Hematopoietic multipotent progenitor cell treated with erythropoietin and hydrocortisone succinate and interleukin-3 and kit ligand, for 4 days (in vitro differentiated cells): ENCODE results near the gene TFEB.
A peak's percentile ranks its signal among the peaks of the same experiment; 100 is the strongest.

Experiments
- DNase-seq: peaks from one replicate; pipeline ENCODE4 v3.0.0-alpha.2; 2015

Gene TFEB

DNA sequence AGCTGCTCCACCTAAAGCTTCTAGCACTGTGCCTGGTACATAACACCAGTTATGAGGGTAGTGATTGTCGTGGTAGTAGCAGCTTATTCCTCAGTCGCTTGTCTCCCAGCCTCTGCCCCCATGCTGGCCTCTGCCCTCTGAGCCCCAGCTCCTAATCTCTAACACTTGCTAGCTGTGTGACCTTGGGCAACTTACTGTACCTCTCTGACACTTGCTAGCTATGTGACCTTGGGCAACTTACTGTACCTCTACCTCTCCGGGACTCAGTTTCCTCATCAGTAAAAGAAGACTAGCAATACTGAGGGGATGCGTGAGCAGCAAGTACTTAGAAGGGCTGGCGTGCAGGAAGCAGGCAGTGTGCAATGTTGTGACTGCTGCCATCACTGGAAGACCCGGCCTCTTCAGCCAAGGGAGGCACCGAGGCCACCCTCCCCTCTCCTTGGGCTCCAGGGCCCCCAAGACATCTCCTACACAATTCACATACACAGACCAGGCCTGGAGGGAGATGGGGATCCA, 87.3 kb downstream of the TFEB start:
- DNase-seq: no peak

DNA sequence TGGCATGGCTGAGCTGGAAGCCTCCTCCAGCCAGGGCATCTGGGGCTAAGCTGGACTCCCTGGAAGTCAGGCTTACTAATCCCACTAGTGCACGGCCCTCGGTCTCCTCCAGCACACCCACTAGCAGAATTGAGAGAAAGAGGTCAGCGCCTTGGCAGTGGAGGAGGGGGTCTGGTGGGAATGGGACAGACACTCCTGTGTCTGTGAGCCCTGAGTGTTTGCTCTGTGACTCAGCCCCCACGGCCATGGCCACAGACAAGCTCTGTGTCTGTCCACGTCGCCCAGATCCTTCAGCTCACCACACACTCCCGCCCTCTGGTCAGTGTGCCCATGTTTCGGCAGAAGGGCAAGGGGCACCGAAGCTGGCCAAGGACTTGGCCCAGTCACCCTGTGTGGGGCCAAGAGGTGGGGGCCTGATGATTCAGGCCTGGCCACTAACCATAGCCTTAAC, 88.3 kb downstream of the TFEB start:
- no peak for DNase-seq

DNA sequence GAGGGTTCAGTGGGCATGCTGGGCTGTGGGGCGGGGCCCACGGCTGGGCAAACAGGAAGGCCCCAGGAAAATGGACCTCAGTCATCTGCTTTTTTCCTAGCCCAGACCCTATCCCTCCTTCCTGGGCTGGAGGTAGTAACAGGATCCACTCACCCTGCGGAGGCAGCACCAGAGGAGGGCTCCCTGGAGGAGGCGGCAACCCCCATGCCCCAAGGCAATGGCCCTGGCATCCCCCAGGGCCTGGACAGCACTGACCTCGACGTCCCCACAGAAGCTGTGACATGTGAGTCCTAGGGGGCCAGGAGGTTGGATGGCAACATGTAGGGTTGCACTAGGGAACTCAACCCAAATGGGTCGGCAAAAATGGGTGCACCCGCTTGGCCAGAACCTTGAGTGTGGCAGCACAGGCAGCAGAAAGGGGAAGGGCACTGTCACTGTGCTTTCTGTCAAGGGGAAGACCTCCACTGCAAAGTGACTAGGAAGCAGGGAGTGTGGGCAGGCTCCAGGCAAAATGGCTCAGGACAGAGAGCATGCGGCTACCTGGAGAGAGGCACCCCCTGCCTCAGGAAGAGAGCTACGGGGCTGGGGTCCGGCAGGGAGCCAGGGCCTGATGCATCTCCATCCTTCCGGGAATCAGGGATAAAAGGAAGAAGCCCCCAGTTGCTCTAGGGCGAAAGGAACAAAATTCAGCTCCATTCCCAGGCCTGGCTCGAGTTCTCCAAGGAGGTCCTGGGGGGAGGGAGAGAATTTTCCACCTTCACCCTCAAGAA, 89.2 kb downstream of the TFEB start:
- DNase-seq: no peak

DNA sequence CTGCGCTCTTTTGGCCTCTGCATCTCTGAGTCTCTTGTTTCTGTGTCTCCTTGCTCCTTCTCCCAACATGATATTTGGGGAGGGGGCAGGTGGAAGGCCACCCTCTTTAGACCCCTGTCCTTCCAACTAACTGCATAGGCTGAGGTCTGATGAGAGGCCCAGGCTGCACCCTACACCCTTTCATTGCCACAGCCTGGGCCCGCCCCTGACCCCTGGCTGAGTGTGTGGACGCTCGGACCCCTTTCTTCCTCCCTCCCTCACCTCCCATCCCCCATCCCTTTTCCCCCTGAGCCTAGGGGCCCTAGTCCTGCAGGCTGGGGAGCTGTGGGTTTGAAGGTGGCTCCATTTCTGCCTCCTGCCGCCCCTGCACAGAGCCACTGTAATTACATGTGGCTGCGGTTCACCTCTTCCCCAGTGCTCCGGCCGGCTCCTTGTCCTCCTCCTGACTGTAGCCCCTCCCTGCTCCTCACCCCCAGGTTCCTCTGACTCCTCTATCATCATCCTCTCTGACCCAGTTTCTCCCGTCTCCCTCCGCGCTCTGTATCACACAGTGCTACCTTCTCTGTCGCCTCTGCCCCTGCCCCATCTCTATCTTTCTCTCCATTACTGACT, 90.3 kb downstream of the TFEB start:
- DNase-seq: no peak

DNA sequence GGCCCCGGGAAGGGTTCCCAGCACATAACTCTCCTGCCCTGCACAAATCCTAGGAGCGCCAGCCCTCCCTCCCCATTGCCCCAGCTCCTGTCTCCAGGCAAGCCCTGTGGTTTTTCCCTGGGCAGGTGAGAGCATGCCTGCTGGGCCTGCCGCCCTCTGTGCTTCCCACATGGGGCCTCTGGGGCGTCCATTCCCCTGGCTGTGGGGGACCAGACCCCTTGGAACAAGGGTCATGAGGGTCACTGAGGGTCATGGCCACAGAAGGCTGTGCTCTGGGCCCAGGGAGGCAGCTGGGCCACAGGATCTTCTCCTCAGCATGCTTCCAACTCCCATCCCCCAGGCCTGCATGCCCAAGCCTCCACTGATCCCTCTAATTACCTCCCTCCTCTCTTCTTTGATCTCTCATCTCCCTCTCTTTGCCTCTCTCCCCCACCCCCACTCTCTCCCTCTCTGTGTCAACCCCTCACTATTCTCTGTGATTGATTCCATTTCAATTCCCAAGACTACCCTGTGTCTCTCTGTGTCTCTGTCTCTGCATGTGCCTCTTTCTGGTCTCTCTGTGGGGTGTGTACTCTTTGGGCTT, 91.0 kb downstream of the TFEB start:
- DNase-seq: no peak

DNA sequence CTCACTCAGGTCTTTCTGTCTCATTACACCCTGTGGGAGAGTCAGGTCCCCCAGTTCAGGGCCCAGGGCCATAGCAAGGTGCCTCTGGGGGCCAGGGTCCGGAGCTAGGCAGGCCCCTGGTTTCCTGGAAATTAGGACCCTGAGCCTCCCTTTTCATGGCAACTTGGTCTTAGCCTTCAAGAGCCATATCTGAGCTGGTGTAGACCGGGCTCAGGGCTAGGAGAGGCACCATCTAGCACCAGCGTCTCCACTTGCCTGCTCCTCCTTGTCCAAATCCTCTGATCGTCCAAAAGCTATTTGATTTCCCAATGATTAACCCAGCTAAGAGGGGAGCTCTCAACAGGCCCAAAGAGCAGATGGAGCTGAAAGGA, 91.5 kb downstream of the TFEB start:
- DNase-seq: no peak

DNA sequence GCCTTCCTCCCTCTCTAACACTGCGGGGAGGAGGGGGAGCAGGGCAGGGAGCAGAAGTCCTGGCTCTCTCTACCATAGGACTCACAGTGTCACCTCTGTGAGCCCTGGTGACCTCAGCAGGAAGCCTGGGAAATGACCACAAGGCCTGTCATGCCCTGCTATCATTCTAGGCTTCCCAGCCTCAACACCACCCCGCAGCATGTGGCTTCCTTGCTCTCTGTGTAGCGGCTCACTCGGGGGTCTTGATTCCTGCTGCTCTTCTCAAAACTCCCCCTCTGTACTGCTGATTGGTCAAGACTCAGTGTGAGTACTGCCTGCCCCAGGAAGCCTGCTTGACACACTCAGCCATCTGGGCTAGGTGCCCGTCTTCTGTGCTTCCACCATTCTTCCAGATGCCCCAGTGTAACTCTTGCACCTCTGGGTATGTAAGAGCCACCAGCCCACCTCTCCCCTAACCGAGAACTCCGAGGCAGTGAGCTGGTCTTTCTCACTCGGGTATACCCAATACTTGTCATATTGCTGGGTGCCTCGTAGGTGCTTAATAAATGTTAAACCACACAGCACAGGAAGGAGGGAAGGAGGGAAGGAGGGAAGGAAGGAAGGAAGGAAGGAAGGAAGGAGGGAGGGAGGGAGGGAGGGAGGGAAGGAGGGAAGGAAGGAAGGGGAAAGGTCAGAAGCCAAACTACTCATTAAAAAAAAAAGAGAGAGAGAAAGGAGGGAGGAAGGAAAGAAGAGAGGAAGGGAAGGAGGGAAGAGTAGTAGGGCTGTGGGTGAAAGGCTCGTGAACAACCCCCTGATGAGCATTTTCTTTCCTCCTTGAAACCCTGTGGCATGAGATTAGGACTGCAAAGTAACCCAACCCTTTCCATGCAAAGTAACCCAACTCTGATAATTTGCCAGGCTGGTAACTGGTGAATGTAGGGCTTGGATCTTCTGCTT, 92.2 kb downstream of the TFEB start:
- peak; percentile 25 for DNase-seq

DNA sequence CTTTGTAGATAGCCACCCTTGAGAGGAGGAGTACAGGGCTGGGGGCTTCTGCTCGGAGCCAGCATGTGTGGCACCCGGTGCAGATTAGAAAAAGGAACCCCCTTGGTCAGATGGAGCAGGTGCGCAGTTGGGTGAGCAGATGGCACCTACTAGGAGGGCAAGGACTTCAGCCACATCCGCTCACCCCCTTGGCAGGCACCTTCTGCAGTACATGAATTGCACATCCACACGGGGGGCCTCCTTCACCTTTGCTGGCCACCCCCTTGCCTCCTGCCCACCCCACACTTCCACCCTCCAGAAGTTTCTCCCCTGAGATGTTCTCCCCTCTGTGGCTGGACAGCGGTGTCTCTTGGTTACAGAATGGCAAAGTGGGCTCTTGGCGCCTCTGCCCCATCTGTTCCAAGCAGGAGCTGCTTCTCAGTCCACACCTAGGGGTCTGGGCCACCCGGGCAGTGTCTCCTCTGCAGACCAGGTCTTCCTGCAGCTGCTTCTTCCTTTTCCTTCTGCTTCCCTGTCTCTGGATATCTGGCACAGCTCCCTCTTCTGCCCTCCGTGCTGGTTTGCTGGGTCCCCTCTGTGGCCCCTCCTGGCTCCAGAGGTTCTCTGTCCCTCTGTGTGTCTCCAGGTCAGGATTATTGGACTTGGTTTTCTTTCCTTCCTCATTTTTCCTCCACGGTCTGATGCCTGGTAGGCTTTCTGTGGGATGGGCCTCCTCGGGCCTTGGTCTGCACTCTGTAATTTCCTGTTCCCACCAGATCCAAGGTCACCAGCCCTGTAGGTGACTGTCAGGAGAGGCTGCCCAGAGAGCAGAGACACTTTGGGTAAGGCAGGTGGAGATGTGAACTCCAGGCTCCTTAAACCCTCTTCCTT, 93.1 kb downstream of the TFEB start:
- no peak for DNase-seq

DNA sequence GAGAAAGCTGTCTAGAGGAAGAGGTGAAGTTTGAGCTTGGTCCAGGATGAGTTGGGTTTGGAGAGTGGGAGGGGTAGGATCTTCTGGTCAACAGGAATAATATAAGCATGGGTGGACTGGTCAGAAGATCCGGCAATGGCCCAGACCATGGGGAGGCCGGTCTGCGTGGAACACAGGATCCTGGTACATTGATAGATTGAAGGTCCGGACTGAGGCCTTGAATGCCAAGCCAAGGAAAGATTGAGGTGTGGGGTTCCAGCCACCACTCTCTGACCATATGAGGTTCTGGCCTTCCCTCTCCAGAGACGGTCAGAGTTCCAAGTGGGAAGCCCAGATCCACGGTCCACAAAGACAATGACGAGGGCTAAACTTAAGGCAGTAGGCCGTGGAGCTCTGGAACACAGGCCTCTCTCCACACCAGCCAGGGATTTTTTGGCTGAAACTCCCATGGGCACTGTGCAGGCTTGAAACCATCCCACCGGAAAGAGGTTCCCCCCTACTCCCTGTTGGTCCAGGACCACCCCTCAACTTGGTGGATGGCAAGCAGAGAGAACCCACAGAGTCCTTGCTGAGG, 94.0 kb downstream of the TFEB start:
- no peak for DNase-seq

DNA sequence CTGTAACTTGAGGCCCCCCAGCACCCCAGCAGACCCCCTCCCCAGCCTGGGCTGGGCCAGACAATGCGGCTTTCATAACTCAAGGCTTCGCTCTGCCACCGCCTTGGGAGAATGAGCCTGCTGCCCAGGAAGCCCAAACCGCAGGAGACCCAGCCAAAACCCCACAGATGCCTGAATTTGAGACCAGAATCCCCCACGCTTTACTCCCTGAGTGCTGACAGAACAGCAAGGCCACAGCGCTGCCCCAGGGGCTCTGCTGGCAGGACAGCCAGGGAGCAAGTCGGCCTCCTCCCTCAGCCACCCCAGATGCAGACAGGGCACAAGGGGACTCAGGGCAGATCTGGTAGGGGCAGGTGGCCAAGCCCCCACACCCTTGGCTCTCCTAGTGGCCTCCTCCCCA, 95.0 kb downstream of the TFEB start:
- DNase-seq: no peak

DNA sequence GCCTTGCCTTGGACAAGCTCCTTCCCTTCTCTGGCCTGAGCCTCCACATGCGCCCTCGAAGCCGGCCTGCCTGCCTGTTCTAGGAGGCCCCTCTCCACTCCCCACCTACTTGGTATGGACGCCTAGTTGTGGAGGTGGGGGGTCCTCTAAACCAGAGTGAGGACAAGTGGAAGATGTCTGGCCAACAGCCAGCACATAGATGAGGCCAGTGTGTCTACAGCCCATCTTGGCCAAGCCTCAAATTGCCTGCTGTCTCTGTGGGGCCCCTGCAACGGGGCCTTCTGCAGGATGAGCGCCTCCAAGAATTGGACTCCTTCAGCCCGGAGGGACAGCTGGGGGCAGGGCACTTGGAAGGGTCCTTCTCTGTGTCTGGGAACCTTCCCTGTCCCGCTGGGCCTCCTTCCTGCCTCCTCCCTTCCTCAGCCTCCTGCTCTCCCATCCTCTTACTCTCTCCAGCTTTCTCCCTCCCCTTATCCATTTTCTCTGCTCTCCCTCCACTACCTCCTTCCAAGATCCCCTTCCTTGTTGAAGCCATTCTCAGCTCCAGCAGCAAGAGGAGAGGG, 95.5 kb downstream of the TFEB start:
- no peak for DNase-seq

DNA sequence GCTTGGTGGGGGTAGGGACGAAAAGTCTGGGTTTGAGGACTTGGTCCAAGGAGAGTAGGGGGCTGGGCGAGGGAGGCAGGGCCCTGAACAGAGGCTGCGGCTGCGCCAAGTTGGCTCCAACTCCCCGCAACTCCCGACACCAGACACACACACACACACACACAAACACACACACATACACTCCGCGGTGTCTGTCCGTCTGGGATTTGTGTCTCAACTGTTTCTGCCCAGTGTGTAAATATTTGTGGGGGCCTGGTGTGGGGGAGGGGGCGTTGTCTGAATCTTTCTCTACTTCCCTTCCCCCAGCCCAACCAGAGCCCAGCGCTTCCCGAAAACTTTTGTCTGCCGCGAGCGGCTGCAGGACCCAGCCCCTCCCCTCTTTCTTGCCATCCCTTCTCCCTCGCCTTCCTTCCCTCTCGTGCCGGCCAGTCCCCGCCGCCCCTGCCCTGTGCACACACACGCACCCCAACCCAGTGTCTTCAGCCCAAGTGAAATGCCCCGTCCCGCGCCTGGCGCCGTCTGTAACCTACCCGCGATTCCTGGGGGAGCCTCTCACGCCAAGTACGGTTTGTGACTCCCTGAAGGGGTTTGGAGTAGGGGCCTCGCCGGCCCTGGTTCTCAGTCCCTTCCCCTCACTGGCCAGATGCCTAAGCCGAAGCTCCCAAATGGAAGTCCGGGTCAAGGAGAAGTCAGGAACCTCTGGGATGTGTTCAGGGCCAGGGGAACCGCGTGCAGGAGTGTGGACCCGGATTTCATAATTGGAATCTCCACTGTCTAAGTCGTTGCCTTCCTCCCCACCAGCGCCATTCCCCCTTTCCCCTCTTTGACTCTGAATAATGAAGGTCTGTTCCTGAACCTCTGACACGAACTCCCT, 96.2 kb downstream of the TFEB start:
- no peak for DNase-seq

DNA sequence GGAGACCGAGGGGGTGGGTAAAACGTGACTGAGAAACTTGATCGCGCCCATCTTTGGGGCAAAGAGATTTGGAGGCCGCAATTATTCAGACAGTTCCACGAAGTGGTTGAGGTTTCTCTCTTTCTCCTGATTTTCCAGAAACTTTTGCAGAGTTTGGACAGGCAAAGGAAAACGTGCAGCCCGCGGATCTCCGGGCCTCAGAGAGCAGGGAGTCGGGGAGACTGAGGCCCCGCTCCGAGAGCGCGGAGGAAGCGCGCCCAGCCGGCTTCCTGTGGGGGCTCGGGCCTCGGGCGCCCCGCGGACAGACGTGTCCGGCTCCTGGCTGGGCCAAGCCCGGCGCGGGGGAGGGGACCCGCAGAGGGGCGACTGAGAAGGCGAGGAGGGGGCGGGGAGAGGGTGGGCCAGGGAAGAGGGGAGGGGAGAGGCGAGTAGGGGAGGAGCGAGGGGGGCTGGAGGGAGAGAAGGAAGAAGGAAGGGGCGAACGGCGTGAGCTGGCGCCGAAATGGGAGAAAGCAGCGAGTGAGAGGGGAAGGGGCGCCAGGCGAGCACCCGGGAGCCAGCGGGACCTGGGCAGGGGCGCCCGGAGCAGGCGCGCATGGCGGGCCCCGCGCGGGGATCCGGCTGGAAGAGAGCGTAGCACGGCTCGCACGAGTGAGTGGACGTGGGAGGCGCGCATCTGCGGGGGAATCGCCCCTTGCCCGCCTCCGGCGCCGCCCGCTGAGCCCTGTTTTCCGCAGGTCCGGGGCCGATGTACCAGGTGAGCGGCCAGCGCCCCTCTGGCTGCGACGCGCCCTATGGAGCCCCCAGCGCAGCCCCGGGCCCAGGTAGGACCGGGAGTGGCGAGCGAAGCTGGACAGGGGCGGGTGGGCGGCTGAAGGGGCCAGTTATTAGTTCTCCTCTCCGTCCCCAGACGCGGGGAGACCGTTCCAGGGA, 97.1 kb downstream of the TFEB start, which contains the start of gene MDFI:
Gene MDFI (plus strand): TSS at position 467 of the 933 bp plus-strand sequence. CDS start 282 bp downstream, at position 749.
- DNase-seq: no peak

DNA sequence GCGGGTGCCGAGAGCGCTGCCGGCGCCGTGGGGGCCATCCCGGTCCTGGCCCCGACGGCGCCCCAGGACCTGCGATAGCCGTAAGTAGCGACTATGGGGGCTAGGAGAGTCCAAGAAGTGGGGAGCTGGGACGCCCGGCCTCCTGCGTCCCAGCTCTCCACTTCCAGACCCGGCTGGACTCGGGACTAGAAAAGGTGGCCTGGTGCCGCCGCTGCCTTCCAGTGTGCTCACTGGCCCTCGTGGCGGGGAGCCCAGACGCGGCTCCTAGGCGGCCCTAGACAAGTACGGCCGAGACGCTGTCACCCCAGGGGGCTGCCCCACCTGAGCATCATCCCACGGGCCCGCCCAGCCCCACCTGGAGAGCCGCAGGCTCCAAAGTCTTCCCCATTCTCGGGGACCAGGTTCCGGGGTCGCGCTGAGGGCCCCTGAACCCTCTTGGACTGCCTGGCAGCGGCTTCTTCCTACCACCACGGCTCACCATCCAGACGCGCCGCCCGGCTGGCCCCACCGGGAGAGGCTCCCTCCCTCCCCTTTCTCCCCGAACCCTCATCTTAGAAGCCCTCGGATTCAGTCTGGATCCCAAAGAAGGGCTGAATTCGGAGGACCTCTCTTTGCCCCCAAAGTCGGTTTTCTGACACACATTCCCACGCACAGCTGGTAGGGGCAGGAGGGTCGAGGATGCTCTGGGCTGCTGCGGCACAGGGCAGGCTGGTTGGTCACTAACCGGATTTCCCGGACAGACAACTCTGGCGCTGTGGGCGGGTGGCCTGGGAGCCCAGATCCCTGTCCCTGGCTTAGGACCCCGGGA, 98.0 kb downstream of the TFEB start:
- DNase-seq: no peak

DNA sequence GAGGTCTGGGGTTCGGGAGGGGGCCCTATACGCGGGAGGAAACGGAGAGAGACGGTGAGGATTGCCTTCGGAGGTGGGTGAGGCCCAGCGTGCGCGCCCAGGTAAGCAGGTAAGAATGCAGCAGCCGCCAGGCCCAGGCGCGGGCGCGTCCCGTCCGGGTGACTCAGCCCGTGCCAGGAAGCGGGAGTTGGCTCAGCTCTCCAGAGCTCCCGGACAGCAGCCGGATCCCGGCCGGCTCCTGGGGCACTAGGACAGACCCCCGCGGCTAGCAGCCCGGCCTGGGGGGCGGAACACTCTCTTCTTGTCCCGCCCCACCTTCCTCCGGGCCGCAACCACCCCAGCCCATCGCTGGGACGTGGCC, 98.6 kb downstream of the TFEB start:
- DNase-seq: no peak

DNA sequence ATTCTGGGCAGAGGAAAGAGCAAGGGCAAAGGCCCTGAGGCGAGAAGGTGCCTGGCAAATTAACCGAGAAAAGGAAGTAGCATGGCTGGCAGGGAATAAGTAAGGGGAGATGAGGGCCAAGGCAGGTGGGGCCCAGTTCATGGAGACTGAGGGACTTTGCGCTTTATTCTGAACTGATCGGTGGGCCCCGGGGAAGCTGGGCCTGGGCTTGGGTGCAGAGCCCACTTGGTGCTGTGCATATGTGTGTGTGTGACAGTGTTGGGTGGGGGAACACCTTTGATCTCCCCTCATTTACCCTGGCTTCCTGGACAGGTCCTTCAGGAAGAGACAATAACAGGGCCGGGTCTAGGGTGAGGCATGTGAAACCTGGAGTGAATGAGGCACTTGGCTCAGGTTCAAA, 100.0 kb downstream of the TFEB start:
- DNase-seq: no peak

DNA sequence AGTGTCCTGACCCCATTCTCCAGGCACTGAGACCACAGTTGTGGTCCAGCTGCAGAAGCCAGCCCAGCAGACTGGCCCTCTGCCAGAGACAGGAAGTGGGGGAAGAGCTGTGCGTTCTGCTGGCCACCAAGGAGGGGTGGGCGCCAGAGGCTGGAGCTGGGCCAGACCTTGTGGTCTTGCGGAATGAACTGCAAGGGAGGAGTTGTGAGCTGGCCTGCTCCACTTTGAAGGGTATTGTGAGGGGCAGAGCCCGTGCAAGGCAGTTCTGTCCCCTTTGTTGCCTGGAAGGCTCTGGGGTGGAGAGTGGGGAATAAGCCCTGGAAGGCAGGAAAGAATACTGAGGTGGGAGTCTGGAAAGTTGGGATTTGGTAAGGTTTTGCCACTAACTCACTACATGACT, 100.8 kb downstream of the TFEB start:
- peak; percentile 51 for DNase-seq
